Activated CD4-positive, alpha-beta T cell treated with anti-CD3 and anti-CD28 coated beads, Interleukin-2, amount 50 U/mL, for 24 hours (primary cell): Measurements from ENCODE around the gene COLGALT1.
"Not testable (repeated sequence)": the region's sequence is repeated elsewhere in the genome, so short reads cannot be mapped to it uniquely, and the experiment has no call there.

ENCODE experiments used
- DNase-seq, 2 donors: peaks; one replicate each; pipeline ENCODE4 v3.0.0-alpha.2; 2020; ENCODE audit warnings: low read depth in 1 of 2, low spot score in 1 of 2

The COLGALT1 gene

GRCh38 chr19:17555480-17555928, at the start of gene COLGALT1:
COLGALT1 (plus strand) TSS chr19:17555649; CDS start chr19:17555714, 65 bp downstream.
- DNase-seq: peak; percentile 93 to 99

DNA sequence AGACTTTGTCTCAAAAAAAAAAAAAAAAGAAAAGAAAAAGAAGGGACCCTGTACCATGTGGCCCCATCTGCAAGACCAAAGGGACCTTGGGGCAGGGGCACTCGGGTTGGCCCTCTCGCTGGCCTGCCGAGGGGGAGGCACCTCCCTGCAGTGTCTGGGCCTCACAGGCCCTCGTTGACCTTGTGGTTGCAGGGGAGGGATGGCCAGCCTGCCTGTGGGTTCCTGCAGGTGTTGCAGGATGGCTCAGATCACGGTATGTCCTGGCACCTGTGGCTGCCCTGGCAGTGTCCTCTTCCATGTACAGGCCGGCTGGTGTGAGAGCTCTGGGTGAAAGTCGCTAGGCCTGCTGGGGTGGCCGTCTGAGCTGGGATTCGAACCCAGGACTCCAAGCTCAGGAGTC, 48.7 kb upstream of the COLGALT1 start:
- DNase-seq: no peak

GRCh38 chr19:17508558-17508933, 46.9 kb upstream of the COLGALT1 start:
- DNase-seq: not testable (repeated sequence)

DNA sequence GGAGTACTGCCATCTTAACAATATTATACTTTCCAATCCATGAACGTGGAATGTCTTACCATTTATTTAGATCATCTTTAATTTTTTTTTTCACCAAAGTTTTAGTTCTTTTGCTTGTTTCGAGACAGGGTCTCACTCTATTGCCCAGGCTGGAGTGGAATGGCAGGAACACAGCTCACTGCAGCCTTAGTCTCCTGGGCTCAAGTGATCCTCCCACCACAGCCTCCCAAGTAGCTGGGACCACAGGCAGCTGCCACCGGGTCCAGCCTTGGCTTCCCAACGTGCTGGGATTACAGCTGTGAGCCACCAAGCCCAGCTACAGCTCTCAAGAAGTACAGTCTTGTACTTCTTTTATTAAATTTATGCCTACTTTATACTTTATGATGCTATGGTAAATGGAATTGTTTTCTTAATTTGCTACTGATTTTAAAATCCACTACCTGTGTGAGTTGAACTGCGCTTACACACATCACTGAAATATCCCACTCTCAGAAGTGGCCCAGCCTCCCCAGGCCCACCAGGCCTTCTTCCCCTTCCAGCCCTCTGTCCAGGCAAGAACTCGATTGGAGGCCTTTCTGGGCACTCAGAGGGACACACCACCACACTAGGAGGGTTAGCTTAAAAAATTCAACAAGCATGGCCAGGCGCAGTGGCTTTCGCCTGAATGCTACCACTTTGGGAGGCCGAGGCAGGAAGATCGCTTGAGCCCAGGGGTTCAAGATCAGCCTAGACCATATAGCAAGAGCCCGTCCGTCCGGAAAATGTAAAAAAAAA, 45.0 kb upstream of the COLGALT1 start:
- no peak for DNase-seq

- peak; percentile 68 to 78 for DNase-seq
Measured at GRCh38 chr19:17511724-17512573, 43.5 kb upstream of the COLGALT1 start.

- DNase-seq: no peak
Measured at GRCh38 chr19:17512574-17512939, 42.9 kb upstream of the COLGALT1 start.

DNA sequence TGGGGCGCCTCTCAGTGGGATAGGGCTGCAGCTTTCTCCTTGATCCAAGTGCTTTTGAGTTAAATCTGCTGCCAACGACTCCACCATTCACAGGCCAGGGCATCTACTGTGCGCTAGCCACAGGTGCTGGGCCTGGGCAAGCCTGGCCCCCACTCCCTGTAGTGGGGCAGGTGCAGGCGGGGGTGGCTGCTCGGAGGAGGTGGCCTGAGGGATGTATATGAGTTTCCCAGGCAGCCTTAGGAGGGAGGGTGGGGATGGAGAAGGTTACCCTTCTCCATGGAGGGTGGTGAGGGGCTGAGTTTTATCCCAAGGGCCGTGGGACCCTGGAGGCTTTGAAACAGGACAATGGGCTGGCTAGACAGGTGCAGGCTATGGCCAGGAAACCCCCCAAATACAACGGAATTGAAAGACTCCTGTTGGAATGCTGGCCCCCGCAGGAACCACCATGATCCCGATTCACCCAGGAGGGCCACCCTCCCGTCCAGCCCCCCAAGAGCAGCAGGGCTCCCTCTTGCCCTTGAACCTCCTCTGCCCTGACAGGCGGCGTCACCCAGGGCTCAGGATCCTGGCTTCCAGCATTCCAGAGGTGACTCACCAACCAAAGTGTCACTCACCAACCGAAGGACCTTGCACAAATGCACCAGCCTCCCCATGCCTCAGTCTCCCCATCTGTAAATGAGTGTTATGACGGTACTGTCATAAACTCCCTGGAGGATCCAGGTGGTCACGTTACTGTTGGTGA, 39.9 kb upstream of the COLGALT1 start:
- DNase-seq: no peak

DNA sequence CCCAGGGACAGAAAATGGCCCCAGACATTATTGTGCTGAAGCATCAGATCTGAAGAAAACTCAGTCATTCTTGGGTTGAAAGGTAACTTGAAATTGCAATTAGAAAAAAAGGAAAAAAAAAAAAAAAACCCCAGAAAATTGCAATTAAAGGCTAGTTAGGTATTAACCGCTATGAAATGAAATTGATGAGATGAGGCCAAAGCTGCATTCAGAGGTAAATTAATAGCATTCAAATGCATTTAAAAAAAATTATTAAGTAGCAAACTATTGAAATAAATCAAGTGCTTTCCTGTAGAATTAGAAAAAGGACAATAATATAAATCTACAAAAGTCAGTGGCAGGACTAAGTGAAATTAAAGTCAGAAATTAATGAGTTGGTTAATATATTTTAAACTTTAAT, 37.6 kb upstream of the COLGALT1 start:
- no peak for DNase-seq

GRCh38 chr19:17518654-17519053, 36.8 kb upstream of the COLGALT1 start:
- not testable (repeated sequence) for DNase-seq

DNA sequence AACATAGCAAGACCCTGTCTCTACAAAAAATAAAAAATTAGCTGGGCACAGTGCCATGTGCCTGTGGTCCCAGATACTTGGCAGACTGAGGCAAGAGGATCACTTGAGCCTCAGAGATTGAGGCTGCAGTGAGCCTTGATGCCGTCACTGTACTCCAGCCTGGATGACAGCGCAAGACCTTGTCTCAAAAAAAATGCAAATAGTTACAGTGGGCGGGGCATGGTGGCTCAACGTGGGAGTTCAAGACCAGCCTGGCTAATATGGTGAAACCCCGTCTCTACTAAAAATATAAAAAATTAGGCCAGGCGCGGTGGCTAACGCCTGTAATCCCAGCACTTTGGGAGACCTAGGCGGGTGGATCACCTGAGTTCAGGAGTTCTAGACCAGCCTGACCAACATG, 35.5 kb upstream of the COLGALT1 start:
- DNase-seq: no peak

DNA sequence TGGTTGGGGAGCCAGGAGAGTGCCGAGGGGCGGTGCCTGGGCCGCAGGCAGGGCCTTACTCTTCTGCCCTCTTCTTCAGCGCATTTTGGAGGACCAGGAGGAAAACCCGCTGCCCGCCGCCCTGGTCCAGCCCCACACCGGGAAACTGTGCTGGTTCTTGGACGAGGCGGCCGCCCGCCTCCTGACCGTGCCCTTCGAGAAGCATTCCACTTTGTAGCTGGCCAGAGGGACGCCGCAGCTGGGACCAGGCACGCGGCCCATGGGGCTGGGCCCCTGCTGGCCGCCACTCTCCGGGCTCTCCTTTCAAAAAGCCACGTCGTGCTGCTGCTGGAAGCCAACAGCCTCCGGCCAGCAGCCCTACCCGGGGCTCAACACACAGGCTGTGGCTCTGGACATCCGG, 34.6 kb upstream of the COLGALT1 start:
- no peak for DNase-seq

- DNase-seq: peak in 1 of 2 donors; percentile 22
Measured at GRCh38 chr19:17522988-17523872, 32.2 kb upstream of the COLGALT1 start.

- no peak for DNase-seq
Measured at GRCh38 chr19:17524651-17525050, 30.8 kb upstream of the COLGALT1 start.

- no peak for DNase-seq
Measured at GRCh38 chr19:17525141-17525540, 30.3 kb upstream of the COLGALT1 start.

GRCh38 chr19:17526922-17527321, 28.5 kb upstream of the COLGALT1 start:
- DNase-seq: no peak

GRCh38 chr19:17527326-17527725, 28.1 kb upstream of the COLGALT1 start:
- DNase-seq: no peak

- DNase-seq: no peak
Measured at GRCh38 chr19:17528610-17529009, 26.8 kb upstream of the COLGALT1 start.

DNA sequence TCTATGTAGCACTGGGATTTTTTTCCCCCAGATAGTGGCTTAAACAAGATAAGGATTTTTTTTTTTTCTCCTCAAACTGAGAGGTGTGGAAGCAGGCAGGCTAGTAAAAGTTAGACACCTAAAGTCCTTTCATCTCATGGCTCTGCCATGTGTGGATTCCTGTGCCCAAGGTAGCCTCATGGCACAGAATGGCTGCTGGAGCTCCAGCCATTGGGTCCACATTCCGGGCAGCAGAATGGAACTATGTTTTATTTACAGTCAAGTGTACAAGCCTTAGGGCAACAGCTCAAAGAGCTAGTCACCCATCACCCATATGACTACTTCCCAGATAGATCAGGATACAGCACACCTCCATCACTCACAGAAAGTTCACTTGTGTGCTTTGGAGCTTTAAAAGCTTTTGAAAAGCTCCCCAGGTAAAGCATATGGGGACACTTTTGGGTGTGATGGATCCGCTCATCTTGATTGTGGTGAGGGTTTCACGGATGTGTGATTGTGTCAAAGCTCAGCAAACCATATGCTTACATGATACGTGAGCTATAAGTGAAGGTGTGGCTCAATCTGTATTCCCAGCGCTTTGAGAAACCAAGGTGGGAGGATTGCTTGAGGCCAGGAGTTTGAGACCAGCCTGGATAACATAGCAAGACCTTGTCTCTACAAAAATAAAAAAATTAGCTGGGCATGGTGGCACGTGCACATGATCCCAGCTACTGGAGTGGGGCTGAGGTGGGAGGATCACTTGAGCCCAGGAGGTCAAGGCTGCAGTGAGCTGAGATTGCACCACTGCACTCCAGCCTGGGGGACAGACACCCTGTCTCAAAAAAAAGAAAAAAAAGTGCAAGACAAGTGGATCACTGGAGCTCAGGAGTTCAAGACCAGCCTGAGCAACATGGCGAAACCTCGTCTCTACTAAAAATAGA, 25.9 kb upstream of the COLGALT1 start:
- DNase-seq: no peak

- no peak for DNase-seq
Measured at GRCh38 chr19:17530586-17530985, 24.9 kb upstream of the COLGALT1 start.

- DNase-seq: no peak
Measured at GRCh38 chr19:17532116-17532515, 23.3 kb upstream of the COLGALT1 start.
